Glomerular visceral epithelial cell (primary cell): ENCODE results near the gene LRP5.
"Not testable (repeated sequence)": the region's sequence is repeated elsewhere in the genome, so short reads cannot be mapped to it uniquely, and the experiment has no call there.

ENCODE experiments used
- DNase-seq: peaks from one replicate; pipeline ENCODE4 v3.0.0-alpha.2; 2016; ENCODE audit errors: extremely low spot score

LRP5 gene

DNA sequence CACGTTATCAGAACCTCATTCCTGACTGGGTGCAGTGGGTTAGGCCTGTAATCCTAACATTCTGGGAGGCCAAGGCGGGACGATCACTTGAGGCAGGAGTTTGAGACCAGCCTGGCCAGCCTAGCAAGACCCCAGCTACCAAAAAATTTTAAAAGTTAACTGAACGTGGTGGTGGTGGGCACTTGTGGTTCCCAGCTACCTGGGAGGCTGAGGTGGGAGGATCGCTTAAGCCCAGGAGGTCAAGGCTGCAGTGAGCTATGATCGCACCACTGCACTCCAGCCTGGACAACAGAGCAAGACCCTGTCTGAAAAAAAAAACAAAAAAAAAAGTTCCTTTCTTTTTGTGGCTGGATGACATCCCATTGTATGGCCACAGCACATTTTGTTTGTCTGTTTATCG, 80.4 kb downstream of the LRP5 start:
- no peak for DNase-seq

DNA sequence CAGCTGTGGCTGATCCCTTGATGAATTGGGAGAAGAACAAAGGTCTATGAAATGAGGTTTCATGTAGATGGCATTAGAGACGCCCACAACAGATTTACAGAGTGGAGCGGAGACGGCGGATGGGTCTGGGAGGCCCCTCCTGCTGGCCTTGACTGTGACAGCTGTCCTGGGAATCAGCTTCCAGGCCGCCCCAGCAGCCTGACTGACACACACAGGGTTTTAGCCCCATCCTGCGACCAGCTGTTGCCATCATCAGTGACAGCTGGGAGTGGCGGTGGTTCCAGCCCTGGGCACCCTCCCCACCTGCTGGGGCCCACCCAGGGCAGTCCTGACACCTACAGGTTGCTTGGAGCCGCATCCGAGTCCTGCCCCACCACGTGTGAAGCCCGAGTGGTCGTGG, 84.1 kb downstream of the LRP5 start:
- DNase-seq, result no peak

GRCh38 chr11:68397256-68397655, 84.9 kb downstream of the LRP5 start:
- no peak for DNase-seq

- DNase-seq, result no peak
Observed at GRCh38 chr11:68398995-68399851, 86.8 kb downstream of the LRP5 start.

DNA sequence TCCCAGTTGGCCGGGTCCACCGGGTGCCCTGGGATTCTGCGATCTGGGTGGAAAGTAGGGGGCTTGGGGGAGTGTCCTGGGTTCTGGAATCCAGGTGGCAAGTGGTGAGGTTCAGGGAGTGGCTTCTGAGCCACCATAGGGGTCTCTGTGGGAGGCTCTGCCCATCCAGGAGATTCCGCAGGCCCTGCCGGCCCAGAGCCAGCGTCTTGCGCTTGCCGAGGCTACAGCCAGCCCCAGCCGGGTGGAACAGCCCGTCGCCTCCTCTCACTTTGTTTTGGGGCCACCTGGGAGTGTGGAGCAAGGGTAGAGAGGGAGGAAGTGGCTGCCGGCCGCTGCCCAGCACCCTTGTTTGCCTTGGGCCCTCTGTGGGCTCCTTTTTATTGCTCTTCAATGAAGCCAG, 87.5 kb downstream of the LRP5 start:
- no peak for DNase-seq

- DNase-seq, result not testable (repeated sequence)
Observed at GRCh38 chr11:68400584-68400983, 88.2 kb downstream of the LRP5 start.

GRCh38 chr11:68401856-68402255, 89.5 kb downstream of the LRP5 start:
- no peak for DNase-seq

DNA sequence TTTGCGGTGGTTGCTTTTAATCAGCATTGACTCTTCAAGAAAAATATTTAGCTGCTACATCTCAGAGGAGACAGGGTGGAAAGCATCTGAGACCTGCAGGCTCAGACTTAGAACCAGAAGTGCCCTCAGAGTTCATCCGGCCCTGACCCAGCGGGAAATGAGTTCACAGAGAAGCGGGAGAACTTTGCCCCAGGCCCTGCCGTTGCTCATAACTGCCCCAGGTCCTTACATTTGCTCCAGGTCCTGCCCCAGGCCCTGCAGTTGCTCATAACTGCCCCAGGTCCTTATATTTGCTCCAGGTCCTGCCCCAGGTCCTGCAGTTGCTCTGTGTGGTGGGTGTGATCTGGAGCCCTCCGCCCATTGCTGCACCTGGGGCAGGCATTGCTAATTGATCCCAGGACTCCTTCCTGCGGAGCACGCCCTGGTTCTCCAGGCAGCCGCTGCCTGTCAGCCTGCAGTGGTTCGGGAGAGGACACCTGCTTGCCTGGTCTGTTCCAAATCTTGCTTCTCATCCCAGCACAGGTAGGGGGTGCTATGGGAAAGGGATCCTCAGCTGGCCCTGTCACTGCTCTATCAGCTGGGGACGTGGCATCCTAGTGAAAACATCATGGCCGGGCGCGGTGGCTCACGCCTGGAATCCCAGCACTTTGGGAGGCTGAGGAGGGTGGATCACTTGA, 90.1 kb downstream of the LRP5 start:
- no peak for DNase-seq

DNA sequence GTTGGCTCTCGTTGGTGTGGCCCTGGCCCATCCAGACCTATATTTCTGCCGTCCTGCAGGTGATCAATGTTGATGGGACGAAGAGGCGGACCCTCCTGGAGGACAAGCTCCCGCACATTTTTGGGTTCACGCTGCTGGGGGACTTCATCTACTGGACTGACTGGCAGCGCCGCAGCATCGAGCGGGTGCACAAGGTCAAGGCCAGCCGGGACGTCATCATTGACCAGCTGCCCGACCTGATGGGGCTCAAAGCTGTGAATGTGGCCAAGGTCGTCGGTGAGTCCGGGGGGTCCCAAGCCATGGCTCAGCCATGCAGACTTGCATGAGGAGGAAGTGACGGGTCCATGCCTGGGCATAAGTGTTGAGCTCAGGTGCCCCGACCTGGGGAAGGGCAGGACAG, 91.0 kb downstream of the LRP5 start:
- no peak for DNase-seq

DNA sequence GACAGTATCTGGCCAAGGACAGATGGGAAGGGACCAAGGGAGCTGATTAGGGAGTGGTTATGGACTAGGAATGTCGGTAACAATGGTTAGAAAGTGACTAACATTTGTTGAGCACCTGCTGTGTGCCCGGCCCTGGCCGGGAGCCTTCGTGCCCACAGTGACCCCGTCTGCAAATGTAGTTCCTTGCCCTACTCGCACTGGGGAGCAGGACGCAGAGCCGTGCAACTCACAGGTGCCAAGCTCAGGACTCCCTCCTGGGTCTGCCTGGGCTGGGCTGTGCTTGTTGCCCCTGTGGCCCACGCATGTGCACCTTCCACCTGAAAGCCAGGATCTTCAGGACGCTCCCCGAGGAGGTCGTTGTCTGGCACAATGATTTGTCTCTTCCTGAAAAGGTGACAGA, 91.4 kb downstream of the LRP5 start:
- DNase-seq, result no peak

- DNase-seq, result no peak
Observed at GRCh38 chr11:68406324-68407313, 94.2 kb downstream of the LRP5 start.

- no peak for DNase-seq
Observed at GRCh38 chr11:68408512-68408911, 96.1 kb downstream of the LRP5 start.

DNA sequence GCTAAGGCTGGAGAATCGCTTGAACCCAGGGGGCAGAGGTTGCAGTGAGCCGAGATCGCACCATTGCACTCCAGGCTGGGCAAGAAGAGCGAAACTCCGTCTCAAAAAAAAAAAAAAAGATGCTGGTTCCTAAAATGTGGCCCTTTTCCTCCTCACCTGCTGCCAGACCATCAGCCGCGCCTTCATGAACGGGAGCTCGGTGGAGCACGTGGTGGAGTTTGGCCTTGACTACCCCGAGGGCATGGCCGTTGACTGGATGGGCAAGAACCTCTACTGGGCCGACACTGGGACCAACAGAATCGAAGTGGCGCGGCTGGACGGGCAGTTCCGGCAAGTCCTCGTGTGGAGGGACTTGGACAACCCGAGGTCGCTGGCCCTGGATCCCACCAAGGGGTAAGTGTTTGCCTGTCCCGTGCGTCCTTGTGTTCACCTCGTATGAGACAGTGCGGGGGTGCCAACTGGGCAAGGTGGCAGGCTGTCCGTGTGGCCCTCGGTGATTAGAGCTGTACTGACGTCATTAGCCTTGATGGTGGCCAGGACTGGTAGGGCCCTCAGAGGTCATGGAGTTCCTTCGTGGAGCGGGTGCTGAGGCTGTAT, 97.5 kb downstream of the LRP5 start:
- DNase-seq, result no peak

- DNase-seq, result no peak
Observed at GRCh38 chr11:68411501-68411991, 99.2 kb downstream of the LRP5 start.

GRCh38 chr11:68412593-68413475, 100.4 kb downstream of the LRP5 start:
- DNase-seq, result peak; percentile 9

DNA sequence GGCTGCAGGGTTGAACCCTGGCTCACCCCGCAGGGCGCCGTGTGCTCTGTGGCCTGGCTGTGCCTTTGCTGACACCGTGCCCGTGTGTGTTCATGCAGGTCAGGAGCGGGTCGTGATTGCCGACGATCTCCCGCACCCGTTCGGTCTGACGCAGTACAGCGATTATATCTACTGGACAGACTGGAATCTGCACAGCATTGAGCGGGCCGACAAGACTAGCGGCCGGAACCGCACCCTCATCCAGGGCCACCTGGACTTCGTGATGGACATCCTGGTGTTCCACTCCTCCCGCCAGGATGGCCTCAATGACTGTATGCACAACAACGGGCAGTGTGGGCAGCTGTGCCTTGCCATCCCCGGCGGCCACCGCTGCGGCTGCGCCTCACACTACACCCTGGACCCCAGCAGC, 101.2 kb downstream of the LRP5 start:
- no peak for DNase-seq

GRCh38 chr11:68414496-68415221, 102.3 kb downstream of the LRP5 start:
- DNase-seq, result no peak

- DNase-seq, result no peak
Observed at GRCh38 chr11:68416070-68416578, 103.7 kb downstream of the LRP5 start.

DNA sequence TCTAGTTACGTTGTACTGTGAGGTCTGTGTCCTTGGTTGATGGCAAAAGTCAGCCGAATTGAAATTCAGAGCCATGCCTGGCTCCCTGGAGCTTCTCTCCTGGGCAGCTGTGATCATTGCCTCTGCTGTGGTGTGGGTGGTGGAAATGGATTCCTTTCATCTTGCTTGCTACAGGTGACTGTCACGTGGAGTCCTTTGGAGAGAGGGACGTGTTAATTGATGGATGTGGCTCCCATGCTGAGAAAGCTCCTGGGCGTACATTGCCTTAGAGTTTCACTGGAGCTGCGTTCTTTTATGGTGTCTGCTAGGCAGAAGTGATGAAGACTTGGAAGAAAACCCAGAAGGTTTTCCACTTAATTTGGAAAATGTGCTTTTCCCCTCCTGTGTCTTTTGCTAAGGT, 106.3 kb downstream of the LRP5 start:
- no peak for DNase-seq

DNA sequence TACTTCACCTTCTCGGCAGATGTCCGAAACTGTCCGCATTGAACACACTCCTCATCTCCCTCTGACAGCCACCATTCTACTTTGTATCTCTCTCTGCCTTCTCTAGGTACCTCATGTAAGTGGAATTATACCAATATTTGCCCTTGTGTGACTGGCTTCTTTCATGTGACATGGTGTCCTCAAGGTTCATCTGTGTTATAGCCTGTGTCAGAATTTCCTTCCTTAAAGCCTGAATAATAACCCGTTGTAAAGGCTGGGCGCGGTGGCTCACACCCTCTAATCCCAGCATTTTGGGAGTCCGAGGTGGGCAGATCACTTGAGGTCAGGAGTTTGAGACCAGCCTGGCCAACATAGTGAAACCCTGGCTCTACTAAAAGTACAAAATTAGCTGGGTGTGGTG, 107.8 kb downstream of the LRP5 start:
- DNase-seq, result no peak
